Head of caudate nucleus (tissue), 42 donors: ENCODE measurements around the gene RHCG.

Experiments
- DNase-seq, 42 donors: peaks; one replicate each; pipeline versions ENCODE4 v3.0.0 to v3.0.0-alpha.2; 2020 to 2021; ENCODE audit warnings: mixed read lengths in 7 of 42
- intact Hi-C: fragments of 100-400 bp; cut with DNase I; formaldehyde crosslinking; loops from one replicate; pipeline ENCODE4 v1.15.0; 2022

RHCG gene

GRCh38 chr15:89512631-89513030 is 16.2 kb upstream of the RHCG start:
- intact Hi-C loops: no loop called here
- DNase-seq: no peak

GRCh38 chr15:89506026-89506686 is 9.8 kb upstream of the RHCG start:
- intact Hi-C loops: no loop called here
- peak in 2 of 42 donors; percentile 2 for DNase-seq

- peak in 1 of 42 donors; percentile 8 for DNase-seq
- intact Hi-C loops: no loop called here
These were observed 7.8 kb upstream of the RHCG start for GRCh38 chr15:89504166-89504565.

- intact Hi-C loops: no loop called here
- peak in 1 of 42 donors; percentile 1 for DNase-seq
These were observed 6.6 kb upstream of the RHCG start for GRCh38 chr15:89502867-89503595.

- no peak for DNase-seq
- intact Hi-C loops: no loop called here
These were observed 5.3 kb upstream of the RHCG start for GRCh38 chr15:89501646-89502045.

GRCh38 chr15:89500397-89501270 is 4.3 kb upstream of the RHCG start:
- intact Hi-C loops: no loop called here
- peak in 3 of 42 donors; percentile 10 to 31 (median 24) for DNase-seq

- intact Hi-C loops: no loop called here
- DNase-seq: peak in 4 of 42 donors; percentile 7 to 13 (median 9)
These were observed 2.8 kb upstream of the RHCG start for GRCh38 chr15:89499156-89499555.

GRCh38 chr15:89498574-89498906 is 2.2 kb upstream of the RHCG start:
- DNase-seq: peak in 4 of 42 donors; percentile 1 to 13 (median 7)
- intact Hi-C loops: no loop called here

- intact Hi-C loops: no loop called here
- DNase-seq: no peak
These were observed 848 bp upstream of the RHCG start for GRCh38 chr15:89497231-89497630.

- intact Hi-C loops: no loop called here
- peak in 5 of 42 donors; percentile 5 to 35 (median 16) for DNase-seq
These were observed 691 bp downstream of the RHCG start for GRCh38 chr15:89495638-89496145.

- DNase-seq: peak in 10 of 42 donors; percentile 4 to 51 (median 31)
- intact Hi-C loops: no loop called here
These were observed 1.3 kb downstream of the RHCG start for GRCh38 chr15:89494941-89495637.

GRCh38 chr15:89494031-89494430 is 2.4 kb downstream of the RHCG start:
- peak in 2 of 42 donors; percentile 2 to 5 for DNase-seq

GRCh38 chr15:89492934-89493631 is 3.3 kb downstream of the RHCG start:
- DNase-seq: peak in 5 of 42 donors; percentile 10 to 38 (median 22)
- intact Hi-C loops: no loop called here

More at GRCh38 chr15:89494031-89494430, 2.4 kb downstream of the RHCG start:
- intact Hi-C loops: no loop called here

GRCh38 chr15:89492111-89492641 is 4.2 kb downstream of the RHCG start:
- DNase-seq: peak in 5 of 42 donors; percentile 9 to 46 (median 23)
- intact Hi-C loops: no loop called here

GRCh38 chr15:89490814-89491315 is 5.5 kb downstream of the RHCG start:
- DNase-seq: peak in 2 of 42 donors; percentile 20 to 32
- intact Hi-C loops: no loop called here

- DNase-seq: peak in 3 of 42 donors; percentile 5 to 31 (median 28)
- intact Hi-C loops: no loop called here
These were observed 6.1 kb downstream of the RHCG start for GRCh38 chr15:89490081-89490813.

- peak in 4 of 42 donors; percentile 8 to 32 (median 12) for DNase-seq
- intact Hi-C loops: no loop called here
These were observed 7.0 kb downstream of the RHCG start for GRCh38 chr15:89489376-89489775.
